ENCODE data around the gene AMHR2. TPM values are rescaled to one million over a fixed set of nuclear protein-coding genes. Genes with fewer than 3 reads are reported as not detected.

The AMHR2 gene
- polyA plus RNA-seq, 3 donors, result not detected

- H3K4me3 ChIP-seq (replicated peaks in 1 of 3; ENCODE audit: low read depth in 2 of 3, low read length in 3 of 3), result no peak overlapping the region
- no peak for DNase-seq
- peaks cover 94 to 99% of the 10 kb centered on the region in 2 donors for H3K36me3 ChIP-seq (replicated peaks in 1 of 2; ENCODE audit: control insufficient read depth in 1 of 2, insufficient read depth in 2 of 2, low read length in 2 of 2)
- no peak overlapping the region for H3K27ac ChIP-seq (ENCODE audit: low read depth in 1 of 2, low read length in 2 of 2)
- H3K27me3 ChIP-seq (ENCODE audit: control insufficient read depth in 2 of 2, insufficient read depth in 2 of 2, low read length in 2 of 2), result no peaks in the 10 kb centered on the region
- H3K27ac Mint-ChIP-seq, result peak overlapping the region in 1 of 7 donors; percentile 34
- H3K4me3 Mint-ChIP-seq, result no peak overlapping the region
- H3K27me3 Mint-ChIP-seq (ENCODE audit: low read depth in 3 of 3), result no peaks in the 10 kb centered on the region
- no peaks in the 10 kb centered on the region for H3K4me1 ChIP-seq (ENCODE audit: control insufficient read depth in 1 of 2, insufficient read depth in 2 of 2, low read length in 2 of 2)
- H3K79me2 ChIP-seq (ENCODE audit: insufficient read depth, low read length), result peaks cover 88% of the 10 kb centered on the region
- no CpG with 5 or more reads among the region's 2 CpGs for WGBS (ENCODE audit: insufficient coverage)
- peaks cover 76 to 99% of the 10 kb centered on the region in 2 donors for H3K36me3 Mint-ChIP-seq
- H3K4me1 Mint-ChIP-seq, result no peaks in the 10 kb centered on the region
- H3K9ac ChIP-seq (ENCODE audit: insufficient read depth, low read length, poor library complexity, severe bottlenecking), result no peak overlapping the region
- H3K9me3 ChIP-seq (replicated peaks in 1 of 2; ENCODE audit: control insufficient read depth in 1 of 2, insufficient read depth in 1 of 2, low read length in 2 of 2), result no peaks in the 10 kb centered on the region
- no peak for TF ChIP-seq CTCF (IDR thresholded peaks at IDR 0.05)
- no peak overlapping the region for H2AFZ ChIP-seq (ENCODE audit: insufficient read depth, low read depth, low read length, poor library complexity, severe bottlenecking)
- peaks cover 95% of the 10 kb centered on the region for H4K20me1 ChIP-seq (ENCODE audit: insufficient read depth, low read length)
- no peaks in the 10 kb centered on the region for H3K9me3 Mint-ChIP-seq
- no peak overlapping the region for H3K4me2 ChIP-seq (replicated peaks; ENCODE audit: extremely low read depth, low read length, poor library complexity, severe bottlenecking)
- intact Hi-C loops (cut with micrococcal nuclease), result no loop called here
Measured at GRCh38 chr12:53474077-53474476, 50.4 kb downstream of the AMHR2 start.

GRCh38 chr12:53474819-53475218, 51.2 kb downstream of the AMHR2 start:
- no peaks in the 10 kb centered on the region for H3K27me3 ChIP-seq (ENCODE audit: control insufficient read depth in 2 of 2, insufficient read depth in 2 of 2, low read length in 2 of 2)
- H3K9ac ChIP-seq (ENCODE audit: insufficient read depth, low read length, poor library complexity, severe bottlenecking), result no peak overlapping the region
- no peaks in the 10 kb centered on the region for H3K9me3 Mint-ChIP-seq
- no peak for TF ChIP-seq CTCF (IDR thresholded peaks at IDR 0.05)
- H3K27ac ChIP-seq (ENCODE audit: low read depth in 1 of 2, low read length in 2 of 2), result no peak overlapping the region
- peaks cover 93 to 99% of the 10 kb centered on the region in 2 donors for H3K36me3 ChIP-seq (replicated peaks in 1 of 2; ENCODE audit: control insufficient read depth in 1 of 2, insufficient read depth in 2 of 2, low read length in 2 of 2)
- peaks cover 77 to 99% of the 10 kb centered on the region in 2 donors for H3K36me3 Mint-ChIP-seq
- H2AFZ ChIP-seq (ENCODE audit: insufficient read depth, low read depth, low read length, poor library complexity, severe bottlenecking), result no peak overlapping the region
- peaks cover 95% of the 10 kb centered on the region for H4K20me1 ChIP-seq (ENCODE audit: insufficient read depth, low read length)
- H3K27ac Mint-ChIP-seq, result peak overlapping the region in 3 of 7 donors; percentile 34 to 75 (median 70)
- 81% methylated on average over 10 of the region's 13 CpGs for WGBS (ENCODE audit: insufficient coverage)
- no peaks in the 10 kb centered on the region for H3K9me3 ChIP-seq (replicated peaks in 1 of 2; ENCODE audit: control insufficient read depth in 1 of 2, insufficient read depth in 1 of 2, low read length in 2 of 2)
- H3K4me1 Mint-ChIP-seq, result no peaks in the 10 kb centered on the region
- H3K4me2 ChIP-seq (replicated peaks; ENCODE audit: extremely low read depth, low read length, poor library complexity, severe bottlenecking), result no peak overlapping the region
- H3K4me1 ChIP-seq (ENCODE audit: control insufficient read depth in 1 of 2, insufficient read depth in 2 of 2, low read length in 2 of 2), result no peaks in the 10 kb centered on the region
- intact Hi-C loops (cut with micrococcal nuclease), result no loop called here
- DNase-seq, result no peak
- peaks cover 81% of the 10 kb centered on the region for H3K79me2 ChIP-seq (ENCODE audit: insufficient read depth, low read length)
- H3K4me3 Mint-ChIP-seq, result no peak overlapping the region
- H3K27me3 Mint-ChIP-seq (ENCODE audit: low read depth in 3 of 3), result no peaks in the 10 kb centered on the region
- H3K4me3 ChIP-seq (replicated peaks in 1 of 3; ENCODE audit: low read depth in 2 of 3, low read length in 3 of 3), result no peak overlapping the region

Measured in CD14-positive monocyte (primary cell).